ENCODE data around the gene CFDP1.

CFDP1 gene

GRCh38 chr16:75263963-75264445 lies 169.3 kb downstream of the CFDP1 start:
- no peak overlapping the region for H3K4me3 ChIP-seq (ENCODE audit: low read length)

GRCh38 chr16:75263291-75263962 lies 169.9 kb downstream of the CFDP1 start:
- DNase-seq (ENCODE audit: low read depth), result no peak
- H3K4me3 ChIP-seq (ENCODE audit: low read length), result no peak overlapping the region
- TF ChIP-seq CTCF (IDR thresholded peaks at IDR 0.05; ENCODE audit: insufficient read depth, low read depth, low read length, missing control alignments), result no peak

More at GRCh38 chr16:75263963-75264445, 169.3 kb downstream of the CFDP1 start:
- no peak for TF ChIP-seq CTCF (IDR thresholded peaks at IDR 0.05; ENCODE audit: insufficient read depth, low read depth, low read length, missing control alignments)
- no peak for DNase-seq (ENCODE audit: low read depth)

GRCh38 chr16:75262800-75263127 lies 170.5 kb downstream of the CFDP1 start:
- no peak for DNase-seq (ENCODE audit: low read depth)
- H3K4me3 ChIP-seq (ENCODE audit: low read length), result no peak overlapping the region
- no peak for TF ChIP-seq CTCF (IDR thresholded peaks at IDR 0.05; ENCODE audit: insufficient read depth, low read depth, low read length, missing control alignments)

GRCh38 chr16:75262104-75262799 lies 171.1 kb downstream of the CFDP1 start:
- no peak for DNase-seq (ENCODE audit: low read depth)
- TF ChIP-seq CTCF (IDR thresholded peaks at IDR 0.05; ENCODE audit: insufficient read depth, low read depth, low read length, missing control alignments), result no peak
- H3K4me3 ChIP-seq (ENCODE audit: low read length), result no peak overlapping the region

GRCh38 chr16:75261590-75262078 lies 171.7 kb downstream of the CFDP1 start:
- no peak for TF ChIP-seq CTCF (IDR thresholded peaks at IDR 0.05; ENCODE audit: insufficient read depth, low read depth, low read length, missing control alignments)
- no peak for DNase-seq (ENCODE audit: low read depth)
- no peak overlapping the region for H3K4me3 ChIP-seq (ENCODE audit: low read length)

GRCh38 chr16:75260851-75261589 lies 172.3 kb downstream of the CFDP1 start:
- H3K4me3 ChIP-seq (ENCODE audit: low read length), result no peak overlapping the region
- no peak for DNase-seq (ENCODE audit: low read depth)
- TF ChIP-seq CTCF (IDR thresholded peaks at IDR 0.05; ENCODE audit: insufficient read depth, low read depth, low read length, missing control alignments), result no peak

Measured in epithelial cell of esophagus (primary cell).